ENCODE measurements around the gene SCLY. TPM values are rescaled to one million over a fixed set of nuclear protein-coding genes. Genes with fewer than 3 reads are reported as not detected.

The SCLY gene
- total and polyA plus RNA-seq, 10 donors = 5.8 to 22.7 (median 14.6) TPM

- TF ChIP-seq POLR2A (IDR thresholded peaks at IDR 0.05) (no peak), POLR2AphosphoS5 (IDR thresholded peaks at IDR 0.05) (no peak), CTCF (IDR thresholded peaks at IDR 0.05 in 8 of 11, conservative IDR thresholded peaks at IDR 0.05 in 3 of 11) (no peak)
- Histone ChIP-seq H3K27me3 (replicated peaks in 1 of 7) (no peaks in the 10 kb centered on the region), H3K4me3 (no peak overlapping the region), H3K9me3 (no peaks in the 10 kb centered on the region), H3K36me3 (peaks cover 3 to 100% (median 71%) of the 10 kb centered on the region in 6 donors), H3K27ac (no peak overlapping the region), H3K4me1 (peaks cover 0 to 13% (median 0%) of the 10 kb centered on the region in 6 donors)
- 92 to 98% (median 96%) methylated on average over 11 of the region's 11 CpGs for WGBS, 5 donors
- intact Hi-C loops (cut with DNase I; ENCODE audit: low total_unique reads) = no loop called here
- no peak for DNase-seq
Measured at GRCh38 chr2:238039985-238040384, 20.8 kb upstream of the SCLY start.

GRCh38 chr2:238040918-238041317 lies 19.9 kb upstream of the SCLY start:
- Histone ChIP-seq H3K36me3 (peaks cover 3 to 99% (median 67%) of the 10 kb centered on the region in 6 donors), H3K4me3 (no peak overlapping the region), H3K27me3 (replicated peaks in 1 of 7) (no peaks in the 10 kb centered on the region), H3K27ac (no peak overlapping the region), H3K9me3 (no peaks in the 10 kb centered on the region), H3K4me1 (peaks cover 0 to 13% (median 0%) of the 10 kb centered on the region in 6 donors)
- no peak for DNase-seq
- TF ChIP-seq CTCF (IDR thresholded peaks at IDR 0.05 in 8 of 11, conservative IDR thresholded peaks at IDR 0.05 in 3 of 11) (no peak), POLR2AphosphoS5 (IDR thresholded peaks at IDR 0.05) (no peak), POLR2A (IDR thresholded peaks at IDR 0.05) (no peak)
- whole genome bisulfite sequencing, 5 donors = 79 to 96% (median 89%) methylated on average over 9 of the region's 9 CpGs
- intact Hi-C loops (cut with DNase I; ENCODE audit: low total_unique reads) = no loop called here

DNA sequence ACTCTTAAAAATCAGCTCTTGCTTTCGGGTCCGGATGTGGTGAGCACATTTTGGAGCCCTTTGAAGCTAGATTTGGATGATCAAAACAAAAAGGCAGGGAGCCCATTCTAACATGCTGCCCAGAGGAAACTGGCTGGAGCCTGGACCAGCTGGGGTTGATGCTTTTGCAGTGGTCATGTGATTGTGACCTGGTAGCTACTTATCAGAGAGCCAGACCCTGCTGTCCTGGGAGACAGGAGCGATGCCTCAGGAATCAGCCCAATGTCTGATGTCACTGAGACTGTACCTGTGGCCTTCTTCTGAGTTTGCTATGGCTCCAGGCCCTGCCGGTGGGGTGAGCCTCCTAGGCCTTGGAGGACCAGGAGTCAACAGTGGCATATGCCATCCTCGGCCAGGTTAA lies 18.7 kb upstream of the SCLY start:
- TF ChIP-seq POLR2A (IDR thresholded peaks at IDR 0.05) = no peak
- TF ChIP-seq CTCF (IDR thresholded peaks at IDR 0.05 in 8 of 11, conservative IDR thresholded peaks at IDR 0.05 in 3 of 11) = no peak
- no peak for TF ChIP-seq POLR2AphosphoS5 (IDR thresholded peaks at IDR 0.05)
- peaks cover 0 to 13% (median 0%) of the 10 kb centered on the region in 6 donors for H3K4me1 ChIP-seq
- H3K36me3 ChIP-seq = peaks cover 3 to 98% (median 56%) of the 10 kb centered on the region in 6 donors
- 91 to 98% (median 94%) methylated on average over 4 to 5 of the region's 5 CpGs for WGBS, 5 donors
- H3K27ac ChIP-seq = peak overlapping the region in 1 of 8 donors; percentile 51
- no peaks in the 10 kb centered on the region for H3K27me3 ChIP-seq (replicated peaks in 1 of 7)
- H3K9me3 ChIP-seq = peaks cover 0 to under 1% (median 0%) of the 10 kb centered on the region in 8 donors
- intact Hi-C loops (cut with DNase I; ENCODE audit: low total_unique reads) = no loop called here
- no peak for DNase-seq
- no peak overlapping the region for H3K4me3 ChIP-seq

DNA sequence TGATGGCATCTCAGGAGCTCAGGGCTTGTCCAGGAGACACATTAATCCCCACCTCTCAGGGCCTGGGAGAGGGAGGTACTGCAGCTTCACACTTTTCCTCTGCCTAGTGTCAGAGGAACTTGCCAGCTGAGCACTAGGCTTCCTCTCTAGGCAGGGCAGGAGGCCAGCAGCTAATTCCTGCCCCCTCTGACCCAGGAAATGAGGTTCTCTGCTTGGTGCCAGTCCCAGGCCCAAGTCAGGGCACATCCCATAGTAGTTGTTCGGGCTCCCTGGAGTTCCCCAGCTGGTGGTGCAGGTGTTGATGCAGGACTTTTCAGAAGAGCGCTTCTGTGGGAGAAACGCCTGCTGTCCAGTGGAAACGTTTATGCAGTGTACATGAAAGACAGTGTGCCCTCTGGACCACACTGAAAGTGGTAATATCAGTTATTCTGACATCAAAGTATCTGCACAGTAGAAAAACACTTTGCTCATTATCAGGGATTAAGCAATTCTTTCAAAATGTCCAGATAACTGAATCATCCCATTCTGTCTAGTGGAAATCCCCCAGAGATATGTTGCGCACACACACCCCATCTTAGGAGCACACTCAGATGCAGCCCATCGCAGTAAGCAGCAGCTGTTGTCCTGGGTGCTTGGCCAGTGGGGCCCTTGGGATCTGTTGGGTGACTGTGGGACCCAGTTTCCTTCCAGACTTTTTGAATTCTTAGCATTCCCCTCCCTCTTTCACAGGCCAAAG lies 17.8 kb upstream of the SCLY start:
- H3K4me3 ChIP-seq = no peak overlapping the region

More for the DNA sequence above, 17.8 kb upstream of the SCLY start:
- TF ChIP-seq POLR2AphosphoS5 (IDR thresholded peaks at IDR 0.05) (peak in 2 of 3 donors; percentile 21 to 45), POLR2A (IDR thresholded peaks at IDR 0.05) (no peak)
- intact Hi-C loops (cut with DNase I; ENCODE audit: low total_unique reads) = no loop called here
- H3K27ac ChIP-seq = peak overlapping the region in 1 of 8 donors; percentile 51
- 79 to 94% (median 83%) methylated on average over 6 of the region's 6 CpGs for WGBS, 5 donors
- peaks cover 0 to 10% (median 2%) of the 10 kb centered on the region in 8 donors for H3K9me3 ChIP-seq
- H3K4me1 ChIP-seq = peaks cover 0 to 13% (median 0%) of the 10 kb centered on the region in 6 donors
- H3K27me3 ChIP-seq (replicated peaks in 1 of 7) = no peaks in the 10 kb centered on the region
- peaks cover 0 to 89% (median 47%) of the 10 kb centered on the region in 6 donors for H3K36me3 ChIP-seq
- no peak for DNase-seq

Measured in spleen (tissue), 11 donors.